Thoracic aorta (tissue), 2 donors: Measurements from ENCODE around the gene HAND1. TPM values are rescaled to one million over a fixed set of nuclear protein-coding genes. Genes with fewer than 3 reads are reported as not detected.

ENCODE experiments used
- ATAC-seq: fragments of 150-250 bp; one replicate; pipeline ENCODE4 v1.8.0; 2017; ENCODE audit warnings: low read depth; ENCODE audit not compliant: insufficient number of reproducible peaks, low FRiP score
- DNase-seq: peaks from one replicate; pipeline ENCODE4 v3.0.0-alpha.2; 2020; ENCODE audit warnings: low spot score
- H3K27ac ChIP-seq, 2 donors: fragments of 200-600 bp; sonication (generic); 1 replicate in 1 of 2; 2 replicates in 1 of 2; pipeline ENCODE4 v1.5.1; 2016; ENCODE audit warnings: mild to moderate bottlenecking in 2 of 2, moderate library complexity in 2 of 2
- H3K27me3 ChIP-seq: fragments of 200-600 bp; sonication (generic); replicated peaks from 2 replicates; pipeline ENCODE4 v1.6.0; 2016; ENCODE audit warnings: mild to moderate bottlenecking; ENCODE audit not compliant: insufficient read depth
- H3K36me3 ChIP-seq: fragments of 200-600 bp; sonication (generic); one replicate; pipeline ENCODE4 v1.5.1; 2016
- H3K4me1 ChIP-seq, 2 donors: fragments of 200-600 bp; sonication (generic); 1 replicate in 1 of 2; 2 replicates in 1 of 2; pipeline versions ENCODE4 v1.5.1 to v1.6.0; 2016; ENCODE audit warnings: low read depth in 2 of 2, mild to moderate bottlenecking in 1 of 2; ENCODE audit not compliant: control insufficient read depth in 1 of 2
- H3K4me3 ChIP-seq: fragments of 200-600 bp; sonication (generic); 2 replicates; pipeline ENCODE4 v1.5.1; 2016; ENCODE audit warnings: mild to moderate bottlenecking
- H3K9me3 ChIP-seq: fragments of 200-600 bp; sonication (generic); 2 replicates; pipeline ENCODE4 v1.5.1; 2016
- CTCF ChIP-seq: fragments of 200-600 bp; sonication (generic); IDR thresholded peaks from one replicate; pipeline ENCODE4 v1.5.1; 2019; ENCODE audit warnings: antibody characterized with exemption
- total RNA-seq, 2 donors: library from RNA; depleted of rRNA; stranded (reverse); fragments of >200 nt; gene quantifications; one replicate each; pipeline versions ENCODE4 v1.1.0 to v1.2.3, GENCODE V29; 2016

Gene HAND1
- total RNA-seq, 2 donors from 2014 or later: not detected

- Histone ChIP-seq H3K4me1 (no peaks in the 10 kb centered on the region), H3K27me3 (no peaks in the 10 kb centered on the region), H3K9me3 (no peaks in the 10 kb centered on the region), H3K36me3 (no peaks in the 10 kb centered on the region), H3K27ac (no peak overlapping the region), H3K4me3 (no peak overlapping the region)
- DNase-seq (no peak), ATAC-seq (no peak)
- TF ChIP-seq CTCF: no peak
These were observed 28.2 kb upstream of the HAND1 start for GRCh38 chr5:154506049-154506715.

- no peaks in the 10 kb centered on the region for H3K4me1 ChIP-seq
These were observed 27.5 kb upstream of the HAND1 start for GRCh38 chr5:154505567-154505966.

GRCh38 chr5:154503698-154504039 is 25.6 kb upstream of the HAND1 start:
- no peak for DNase-seq
- Histone ChIP-seq H3K4me3 (no peak overlapping the region), H3K36me3 (no peaks in the 10 kb centered on the region), H3K9me3 (no peaks in the 10 kb centered on the region), H3K27ac (no peak overlapping the region), H3K4me1 (no peaks in the 10 kb centered on the region), H3K27me3 (no peaks in the 10 kb centered on the region)
- no peak for ATAC-seq
- TF ChIP-seq CTCF: no peak

More at GRCh38 chr5:154505567-154505966, 27.5 kb upstream of the HAND1 start:
- DNase-seq (no peak), ATAC-seq (no peak)
- TF ChIP-seq CTCF: no peak
- no peak overlapping the region for H3K4me3 ChIP-seq
- no peaks in the 10 kb centered on the region for H3K9me3 ChIP-seq
- H3K27ac ChIP-seq: no peak overlapping the region
- H3K36me3 ChIP-seq: no peaks in the 10 kb centered on the region
- H3K27me3 ChIP-seq: no peaks in the 10 kb centered on the region

GRCh38 chr5:154502180-154502579 is 24.2 kb upstream of the HAND1 start:
- H3K36me3 ChIP-seq: no peaks in the 10 kb centered on the region
- TF ChIP-seq CTCF: no peak
- no peak for ATAC-seq

GRCh38 chr5:154501566-154501965 is 23.5 kb upstream of the HAND1 start:
- Histone ChIP-seq H3K27ac (no peak overlapping the region), H3K4me1 (no peaks in the 10 kb centered on the region), H3K27me3 (no peaks in the 10 kb centered on the region), H3K9me3 (no peaks in the 10 kb centered on the region), H3K4me3 (no peak overlapping the region), H3K36me3 (no peaks in the 10 kb centered on the region)
- no peak for ATAC-seq
- TF ChIP-seq CTCF: no peak
- no peak for DNase-seq

More at GRCh38 chr5:154502180-154502579, 24.2 kb upstream of the HAND1 start:
- Histone ChIP-seq H3K9me3 (no peaks in the 10 kb centered on the region), H3K27me3 (no peaks in the 10 kb centered on the region), H3K4me3 (no peak overlapping the region), H3K4me1 (no peaks in the 10 kb centered on the region), H3K27ac (no peak overlapping the region)
- DNase-seq: no peak
